Skeletal muscle tissue (tissue), 4 donors: ENCODE data around the gene FOXJ3. TPM values are rescaled to one million over a fixed set of nuclear protein-coding genes. Genes with fewer than 3 reads are reported as not detected.

Experiments
- H3K27ac ChIP-seq: one replicate; pipeline ENCODE4 v1.7.0; 2013; ENCODE audit warnings: mild to moderate bottlenecking, low read depth, low read length, inconsistent platforms
- H3K27me3 ChIP-seq, 3 donors: one replicate each; pipeline ENCODE4 v1.7.0; 2013; ENCODE audit warnings: low read length in 3 of 3; ENCODE audit not compliant: control insufficient read depth in 3 of 3, insufficient read depth in 3 of 3
- H3K36me3 ChIP-seq, 3 donors: one replicate each; pipeline ENCODE4 v1.7.0; 2013; ENCODE audit warnings: low read length in 3 of 3; ENCODE audit not compliant: control insufficient read depth in 3 of 3, insufficient read depth in 3 of 3
- H3K4me1 ChIP-seq, 3 donors: one replicate each; pipeline ENCODE4 v1.7.0; 2013; ENCODE audit warnings: low read length in 3 of 3, mild to moderate bottlenecking in 3 of 3; ENCODE audit not compliant: control insufficient read depth in 3 of 3, insufficient read depth in 3 of 3
- H3K4me3 ChIP-seq, 3 donors: one replicate each; pipeline ENCODE4 v1.7.0; 2013; ENCODE audit warnings: low read length in 3 of 3
- H3K9ac ChIP-seq, 3 donors: one replicate each; pipeline ENCODE4 v1.7.0; 2013; ENCODE audit warnings: low read length in 3 of 3, mild to moderate bottlenecking in 3 of 3, moderate library complexity in 2 of 3, low read depth in 1 of 3
- H3K9me3 ChIP-seq, 3 donors: one replicate each; pipeline ENCODE4 v1.7.0; 2013; ENCODE audit warnings: low read length in 3 of 3; ENCODE audit not compliant: control insufficient read depth in 3 of 3
- total RNA-seq: library from RNA; depleted of rRNA; stranded (reverse); fragments of >200 nt; gene quantifications from one replicate; pipeline ENCODE4 v1.2.3, GENCODE V29; 2014
- donor health status: Osteomylitis.

FOXJ3 gene
- total RNA-seq, 1 donor from 2014 or later, result 65.2 TPM

GRCh38 chr1:42133809-42134526 is 201.1 kb downstream of the FOXJ3 start:
- H3K27ac ChIP-seq, result no peak overlapping the region

GRCh38 chr1:42133390-42133789 is 201.6 kb downstream of the FOXJ3 start:
- Histone ChIP-seq H3K27ac (no peak overlapping the region), H3K9ac (no peak overlapping the region), H3K27me3 (peaks cover 2 to 10% (median 5%) of the 10 kb centered on the region in 3 donors), H3K36me3 (no peaks in the 10 kb centered on the region), H3K4me3 (no peak overlapping the region), H3K4me1 (no peaks in the 10 kb centered on the region), H3K9me3 (no peaks in the 10 kb centered on the region)

More at GRCh38 chr1:42133809-42134526, 201.1 kb downstream of the FOXJ3 start:
- Histone ChIP-seq H3K4me1 (no peaks in the 10 kb centered on the region), H3K9me3 (no peaks in the 10 kb centered on the region), H3K4me3 (no peak overlapping the region), H3K9ac (no peak overlapping the region), H3K27me3 (peaks cover 2 to 10% (median 5%) of the 10 kb centered on the region in 3 donors), H3K36me3 (no peaks in the 10 kb centered on the region)

GRCh38 chr1:42130061-42130660 is 204.9 kb downstream of the FOXJ3 start:
- H3K36me3 ChIP-seq, result no peaks in the 10 kb centered on the region
- no peaks in the 10 kb centered on the region for H3K9me3 ChIP-seq
- no peak overlapping the region for H3K27ac ChIP-seq
- H3K27me3 ChIP-seq, result peaks cover 0 to 2% (median 2%) of the 10 kb centered on the region in 3 donors
- H3K9ac ChIP-seq, result no peak overlapping the region
- H3K4me1 ChIP-seq, result no peaks in the 10 kb centered on the region
- no peak overlapping the region for H3K4me3 ChIP-seq

GRCh38 chr1:42128964-42129363 is 206.1 kb downstream of the FOXJ3 start:
- no peak overlapping the region for H3K4me3 ChIP-seq
- H3K27ac ChIP-seq, result no peak overlapping the region
- peaks cover 0 to 2% (median 0%) of the 10 kb centered on the region in 3 donors for H3K27me3 ChIP-seq
- H3K9ac ChIP-seq, result no peak overlapping the region
- H3K36me3 ChIP-seq, result no peaks in the 10 kb centered on the region
- H3K9me3 ChIP-seq, result no peaks in the 10 kb centered on the region
- no peaks in the 10 kb centered on the region for H3K4me1 ChIP-seq

- no peaks in the 10 kb centered on the region for H3K9me3 ChIP-seq
- peaks cover 0 to 2% (median 0%) of the 10 kb centered on the region in 3 donors for H3K27me3 ChIP-seq
- H3K27ac ChIP-seq, result no peak overlapping the region
- no peaks in the 10 kb centered on the region for H3K36me3 ChIP-seq
- H3K4me3 ChIP-seq, result no peak overlapping the region
- H3K4me1 ChIP-seq, result no peaks in the 10 kb centered on the region
- H3K9ac ChIP-seq, result no peak overlapping the region
Measured at GRCh38 chr1:42128499-42128898, 206.5 kb downstream of the FOXJ3 start.

GRCh38 chr1:42127767-42128166 is 207.3 kb downstream of the FOXJ3 start:
- Histone ChIP-seq H3K9me3 (no peaks in the 10 kb centered on the region), H3K9ac (no peak overlapping the region), H3K36me3 (no peaks in the 10 kb centered on the region), H3K27ac (no peak overlapping the region), H3K27me3 (peaks cover 0 to 2% (median 0%) of the 10 kb centered on the region in 3 donors), H3K4me1 (no peaks in the 10 kb centered on the region), H3K4me3 (no peak overlapping the region)

Other genes starting within 250 kb of the FOXJ3 start
- not detected for gene GUCA2B, start 181.8 kb downstream of the FOXJ3 start, total RNA-seq
- not detected for gene GUCA2A, start 170.5 kb downstream of the FOXJ3 start, total RNA-seq
- gene RIMKLA, start 45.6 kb upstream of the FOXJ3 start, total RNA-seq, result 0.52 TPM
- gene ZMYND12, start 120.8 kb upstream of the FOXJ3 start, total RNA-seq, result under 0.01 TPM
- gene PPCS, start 121.3 kb upstream of the FOXJ3 start, total RNA-seq, result 19.8 TPM
- gene CCDC30, start 128.1 kb upstream of the FOXJ3 start, total RNA-seq, result 1.0 TPM